ENCODE results near the gene EFL1.
"Not testable (repeated sequence)": the region's sequence is repeated elsewhere in the genome, so short reads cannot be mapped to it uniquely, and the experiment has no call there.

DNA sequence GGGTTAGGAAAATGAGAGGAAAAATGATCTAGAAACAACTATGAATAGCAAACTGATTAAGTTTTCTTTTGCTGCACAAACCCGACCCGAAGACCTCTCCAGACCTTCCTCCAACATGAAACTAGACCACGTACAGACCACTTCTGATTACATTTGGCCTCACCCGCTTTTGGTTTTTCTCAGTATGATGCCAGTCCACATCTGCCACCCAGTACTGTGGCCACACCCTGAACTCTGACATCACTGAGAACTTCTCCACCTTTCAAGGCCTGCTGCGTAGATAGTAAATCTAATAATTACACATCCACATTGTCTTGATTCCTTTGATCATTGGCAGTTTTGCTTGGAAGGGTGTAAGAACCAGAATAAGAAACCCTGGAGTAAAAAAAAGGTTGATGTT lies 16.6 kb downstream of the EFL1 start:
- TF ChIP-seq POLR2A (IDR thresholded peaks at IDR 0.05; ENCODE audit: low read depth, low read length); KAT2A (conservative IDR thresholded peaks at IDR 0.05; ENCODE audit: control insufficient read depth, low read depth, low read length); TCF3 (IDR thresholded peaks at IDR 0.05; ENCODE audit: borderline replicate concordance, insufficient read depth, low read depth, low read length); HCFC1 (IDR thresholded peaks at IDR 0.05; ENCODE audit: low read length): not testable (repeated sequence)
- TF ChIP-seq, protein P1, sequence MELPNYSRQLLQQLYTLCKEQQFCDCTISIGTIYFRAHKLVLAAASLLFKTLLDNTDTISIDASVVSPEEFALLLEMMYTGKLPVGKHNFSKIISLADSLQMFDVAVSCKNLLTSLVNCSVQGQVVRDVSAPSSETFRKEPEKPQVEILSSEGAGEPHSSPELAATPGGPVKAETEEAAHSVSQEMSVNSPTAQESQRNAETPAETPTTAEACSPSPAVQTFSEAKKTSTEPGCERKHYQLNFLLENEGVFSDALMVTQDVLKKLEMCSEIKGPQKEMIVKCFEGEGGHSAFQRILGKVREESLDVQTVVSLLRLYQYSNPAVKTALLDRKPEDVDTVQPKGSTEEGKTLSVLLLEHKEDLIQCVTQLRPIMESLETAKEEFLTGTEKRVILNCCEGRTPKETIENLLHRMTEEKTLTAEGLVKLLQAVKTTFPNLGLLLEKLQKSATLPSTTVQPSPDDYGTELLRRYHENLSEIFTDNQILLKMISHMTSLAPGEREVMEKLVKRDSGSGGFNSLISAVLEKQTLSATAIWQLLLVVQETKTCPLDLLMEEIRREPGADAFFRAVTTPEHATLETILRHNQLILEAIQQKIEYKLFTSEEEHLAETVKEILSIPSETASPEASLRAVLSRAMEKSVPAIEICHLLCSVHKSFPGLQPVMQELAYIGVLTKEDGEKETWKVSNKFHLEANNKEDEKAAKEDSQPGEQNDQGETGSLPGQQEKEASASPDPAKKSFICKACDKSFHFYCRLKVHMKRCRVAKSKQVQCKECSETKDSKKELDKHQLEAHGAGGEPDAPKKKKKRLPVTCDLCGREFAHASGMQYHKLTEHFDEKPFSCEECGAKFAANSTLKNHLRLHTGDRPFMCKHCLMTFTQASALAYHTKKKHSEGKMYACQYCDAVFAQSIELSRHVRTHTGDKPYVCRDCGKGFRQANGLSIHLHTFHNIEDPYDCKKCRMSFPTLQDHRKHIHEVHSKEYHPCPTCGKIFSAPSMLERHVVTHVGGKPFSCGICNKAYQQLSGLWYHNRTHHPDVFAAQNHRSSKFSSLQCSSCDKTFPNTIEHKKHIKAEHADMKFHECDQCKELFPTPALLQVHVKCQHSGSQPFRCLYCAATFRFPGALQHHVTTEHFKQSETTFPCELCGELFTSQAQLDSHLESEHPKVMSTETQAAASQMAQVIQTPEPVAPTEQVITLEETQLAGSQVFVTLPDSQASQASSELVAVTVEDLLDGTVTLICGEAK (IDR thresholded peaks at IDR 0.05; ENCODE audit: borderline replicate concordance): not testable (repeated sequence)
- TF ChIP-seq, protein P2, sequence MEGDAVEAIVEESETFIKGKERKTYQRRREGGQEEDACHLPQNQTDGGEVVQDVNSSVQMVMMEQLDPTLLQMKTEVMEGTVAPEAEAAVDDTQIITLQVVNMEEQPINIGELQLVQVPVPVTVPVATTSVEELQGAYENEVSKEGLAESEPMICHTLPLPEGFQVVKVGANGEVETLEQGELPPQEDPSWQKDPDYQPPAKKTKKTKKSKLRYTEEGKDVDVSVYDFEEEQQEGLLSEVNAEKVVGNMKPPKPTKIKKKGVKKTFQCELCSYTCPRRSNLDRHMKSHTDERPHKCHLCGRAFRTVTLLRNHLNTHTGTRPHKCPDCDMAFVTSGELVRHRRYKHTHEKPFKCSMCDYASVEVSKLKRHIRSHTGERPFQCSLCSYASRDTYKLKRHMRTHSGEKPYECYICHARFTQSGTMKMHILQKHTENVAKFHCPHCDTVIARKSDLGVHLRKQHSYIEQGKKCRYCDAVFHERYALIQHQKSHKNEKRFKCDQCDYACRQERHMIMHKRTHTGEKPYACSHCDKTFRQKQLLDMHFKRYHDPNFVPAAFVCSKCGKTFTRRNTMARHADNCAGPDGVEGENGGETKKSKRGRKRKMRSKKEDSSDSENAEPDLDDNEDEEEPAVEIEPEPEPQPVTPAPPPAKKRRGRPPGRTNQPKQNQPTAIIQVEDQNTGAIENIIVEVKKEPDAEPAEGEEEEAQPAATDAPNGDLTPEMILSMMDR (IDR thresholded peaks at IDR 0.05 in 2 of 3, conservative IDR thresholded peaks at IDR 0.05 in 1 of 3; ENCODE audit: control insufficient read depth in 2 of 3, extremely low read depth in 1 of 3, insufficient read depth in 1 of 3, low read depth in 3 of 3, low read length in 3 of 3): not testable (repeated sequence)

All from GM12878 (cell line).